Mucosa of descending colon (tissue), 3 donors: ENCODE measurements around the gene MCC. TPM values are rescaled to one million over a fixed set of nuclear protein-coding genes. Genes with fewer than 3 reads are reported as not detected.
A peak's percentile ranks its signal among the peaks of the same experiment; 100 is the strongest.

Experiments used
- ATAC-seq: fragments of 200-7000 bp; cut with Tn5 transposase; one replicate; pipeline ENCODE4 v1.9.1; 2020; ENCODE audit warnings: mild to moderate bottlenecking, moderate library complexity
- DNase-seq, 3 donors: peaks; one replicate each; pipeline ENCODE4 v3.0.0-alpha.2; 2020
- H3K36me3 ChIP-seq: fragments of 200-600 bp; one replicate; pipeline ENCODE4 v1.8.0; 2021; ENCODE audit warnings: low read depth, mild to moderate bottlenecking
- H3K4me1 ChIP-seq: fragments of 200-600 bp; one replicate; pipeline ENCODE4 v1.8.0; 2021; ENCODE audit warnings: low read depth, mild to moderate bottlenecking
- H3K4me3 ChIP-seq: fragments of 200-600 bp; one replicate; pipeline ENCODE4 v1.8.0; 2021; ENCODE audit warnings: mild to moderate bottlenecking
- H3K9me3 ChIP-seq: fragments of 200-600 bp; one replicate; pipeline ENCODE4 v1.8.0; 2021; ENCODE audit warnings: mild to moderate bottlenecking
- intact Hi-C, 2 donors: fragments of 100-400 bp; cut with DNase I in 1 of 2; cut with micrococcal nuclease in 1 of 2; formaldehyde crosslinking; loops; one replicate each; pipeline versions ENCODE4 v1.11.0 to v1.11.1; 2022; cut with DNase I, micrococcal nuclease
- total RNA-seq, 3 donors: library from RNA; stranded (reverse); fragmentation: NEBNext Ultra II Directional in 2 of 3; extraction: Animal tissue kit (Norgen Biotek cat#: 25700) in 2 of 3; gene quantifications; one replicate each; pipeline versions ENCODE4 v1.2.1 to v1.2.4, GENCODE V29; 2021 to 2023
- TF ChIP-seq, protein P1 (sequence below): fragments of 200-600 bp; IDR thresholded peaks from one replicate; pipeline ENCODE4 v1.8.0; 2022; ENCODE audit warnings: antibody characterized with exemption, mild to moderate bottlenecking
- donor health status: DM: no; HTN: no; CAD: no; lungs with moderate emphysema.
- donor health status: DM: no; HTN: no; CAD: no.
- donor health status: DM: no; HTN: yes; CAD: no.

MCC gene
- total RNA-seq, 3 donors from 2014 or later = 1.5 to 7.4 (median 4.4) TPM

DNA sequence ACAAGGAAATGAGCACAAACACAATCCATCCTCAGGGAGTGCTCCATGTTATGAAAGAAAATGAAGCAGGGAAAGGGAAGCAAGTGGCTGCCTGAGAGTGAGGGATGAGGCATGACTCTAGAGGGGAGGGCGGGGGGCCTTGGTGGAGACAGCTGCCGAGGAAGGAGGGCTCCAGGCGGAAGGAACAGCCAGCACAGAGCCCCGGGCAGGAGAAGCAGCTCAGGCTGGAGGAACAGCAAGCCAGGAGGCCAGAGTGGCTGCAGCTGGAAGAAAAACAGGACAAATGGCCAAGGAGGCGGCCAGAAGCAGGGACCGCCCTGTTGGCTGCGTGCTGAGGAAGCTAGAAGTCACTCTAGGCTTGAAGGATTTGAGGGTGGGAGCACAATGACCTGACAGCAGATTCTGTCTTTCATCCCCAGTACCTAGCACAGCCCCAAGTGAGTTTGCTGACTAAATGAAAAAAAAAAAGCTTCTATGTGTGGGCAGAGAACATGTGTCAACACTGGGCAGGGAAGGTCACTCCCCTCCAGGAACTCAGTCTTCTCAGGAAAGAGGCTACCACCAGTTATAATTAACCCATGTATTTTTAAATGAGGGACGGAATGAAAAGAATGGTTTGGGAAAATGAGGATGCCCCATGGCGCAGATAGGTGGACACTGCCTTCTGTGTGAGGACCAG is 368.9 kb downstream of the MCC start:
- peak in 2 of 3 donors; percentile 42 to 46 for DNase-seq
- no peaks in the 10 kb centered on the region for H3K9me3 ChIP-seq
- H3K4me1 ChIP-seq = no peaks in the 10 kb centered on the region
- intact Hi-C loops = no loop called here
- peak; percentile 65 for ATAC-seq
- TF ChIP-seq, protein P1, sequence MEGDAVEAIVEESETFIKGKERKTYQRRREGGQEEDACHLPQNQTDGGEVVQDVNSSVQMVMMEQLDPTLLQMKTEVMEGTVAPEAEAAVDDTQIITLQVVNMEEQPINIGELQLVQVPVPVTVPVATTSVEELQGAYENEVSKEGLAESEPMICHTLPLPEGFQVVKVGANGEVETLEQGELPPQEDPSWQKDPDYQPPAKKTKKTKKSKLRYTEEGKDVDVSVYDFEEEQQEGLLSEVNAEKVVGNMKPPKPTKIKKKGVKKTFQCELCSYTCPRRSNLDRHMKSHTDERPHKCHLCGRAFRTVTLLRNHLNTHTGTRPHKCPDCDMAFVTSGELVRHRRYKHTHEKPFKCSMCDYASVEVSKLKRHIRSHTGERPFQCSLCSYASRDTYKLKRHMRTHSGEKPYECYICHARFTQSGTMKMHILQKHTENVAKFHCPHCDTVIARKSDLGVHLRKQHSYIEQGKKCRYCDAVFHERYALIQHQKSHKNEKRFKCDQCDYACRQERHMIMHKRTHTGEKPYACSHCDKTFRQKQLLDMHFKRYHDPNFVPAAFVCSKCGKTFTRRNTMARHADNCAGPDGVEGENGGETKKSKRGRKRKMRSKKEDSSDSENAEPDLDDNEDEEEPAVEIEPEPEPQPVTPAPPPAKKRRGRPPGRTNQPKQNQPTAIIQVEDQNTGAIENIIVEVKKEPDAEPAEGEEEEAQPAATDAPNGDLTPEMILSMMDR = no peak
- H3K4me3 ChIP-seq = no peak overlapping the region
- no peaks in the 10 kb centered on the region for H3K36me3 ChIP-seq

DNA sequence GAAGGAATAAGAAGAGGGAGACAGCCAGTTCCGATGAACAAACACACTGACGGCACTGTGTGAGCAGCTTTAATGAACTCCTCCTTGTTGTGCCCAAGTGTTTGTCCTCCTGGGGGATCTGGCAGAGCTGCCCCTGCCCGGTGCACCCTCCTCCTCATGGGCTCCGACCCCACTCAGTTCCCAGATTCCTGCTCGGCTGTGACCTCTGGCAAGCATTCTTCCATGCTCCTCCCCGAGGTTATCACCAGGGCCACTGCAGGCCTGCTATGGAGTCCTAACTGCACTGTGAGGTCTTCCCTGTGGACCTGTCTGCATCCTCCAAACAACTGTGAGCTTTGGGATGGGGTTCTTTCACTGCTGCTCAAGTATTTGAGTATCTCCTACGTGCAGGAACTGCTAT is 369.5 kb downstream of the MCC start:
- no peak for DNase-seq
- intact Hi-C loops = no loop called here
- no peak for ATAC-seq
- Histone ChIP-seq H3K36me3 (no peaks in the 10 kb centered on the region), H3K4me3 (no peak overlapping the region), H3K9me3 (no peaks in the 10 kb centered on the region), H3K4me1 (no peaks in the 10 kb centered on the region)
- TF ChIP-seq, protein P1 = no peak

DNA sequence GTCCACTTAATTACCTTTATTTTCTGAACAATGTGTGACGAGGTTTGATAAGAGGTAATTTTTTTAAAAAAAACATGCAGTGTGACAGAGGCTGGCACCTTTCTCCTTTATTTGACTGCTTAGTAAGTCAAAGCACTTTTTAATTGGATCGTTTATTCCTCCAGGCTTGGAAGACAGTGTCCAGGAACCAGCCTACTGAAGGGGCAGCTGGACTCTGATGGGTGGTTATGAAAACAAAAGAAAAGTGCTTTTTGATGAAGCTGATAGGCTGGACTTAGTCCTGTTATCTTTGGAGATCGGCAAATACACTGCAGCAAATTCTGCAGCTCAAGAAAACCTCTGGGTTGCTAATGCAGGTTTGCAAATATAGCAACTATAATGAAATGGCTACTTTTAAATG is 370.0 kb downstream of the MCC start:
- Histone ChIP-seq H3K4me3 (no peak overlapping the region), H3K36me3 (no peaks in the 10 kb centered on the region), H3K4me1 (no peaks in the 10 kb centered on the region), H3K9me3 (no peaks in the 10 kb centered on the region)
- TF ChIP-seq, protein P1 = no peak
- ATAC-seq = no peak
- no peak for DNase-seq
- intact Hi-C loops = no loop called here

DNA sequence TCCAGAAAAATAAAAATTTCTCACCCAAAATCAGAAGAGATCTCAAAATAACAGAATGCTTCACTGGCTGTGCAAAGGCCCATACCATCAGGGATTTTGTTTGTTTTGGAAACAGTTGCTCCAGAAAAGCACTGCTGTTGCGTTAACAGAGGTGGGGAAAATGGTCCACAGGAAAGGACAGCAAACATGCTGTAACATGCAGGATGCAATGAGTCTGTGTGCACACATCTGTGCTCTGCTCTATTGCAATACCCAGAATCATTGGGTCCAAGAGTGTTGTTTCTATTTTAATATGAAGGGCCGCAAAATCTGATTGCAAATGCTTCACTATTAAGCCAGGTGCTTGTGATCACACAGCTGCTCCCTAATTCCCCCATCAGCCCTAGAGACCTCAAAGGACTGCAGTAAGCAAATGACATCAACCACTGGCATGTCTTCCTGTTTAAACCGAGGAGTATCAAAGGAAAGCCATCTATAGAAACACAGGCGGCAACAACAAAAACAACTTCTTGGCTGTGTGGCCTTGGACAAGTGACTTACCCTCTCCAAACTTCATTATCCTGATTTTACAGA is 370.6 kb downstream of the MCC start:
- DNase-seq = no peak
- no peaks in the 10 kb centered on the region for H3K36me3 ChIP-seq
- H3K4me1 ChIP-seq = no peaks in the 10 kb centered on the region
- no peaks in the 10 kb centered on the region for H3K9me3 ChIP-seq
- intact Hi-C loops = no loop called here
- peak; percentile 17 for ATAC-seq
- no peak overlapping the region for H3K4me3 ChIP-seq
- TF ChIP-seq, protein P1 = no peak

DNA sequence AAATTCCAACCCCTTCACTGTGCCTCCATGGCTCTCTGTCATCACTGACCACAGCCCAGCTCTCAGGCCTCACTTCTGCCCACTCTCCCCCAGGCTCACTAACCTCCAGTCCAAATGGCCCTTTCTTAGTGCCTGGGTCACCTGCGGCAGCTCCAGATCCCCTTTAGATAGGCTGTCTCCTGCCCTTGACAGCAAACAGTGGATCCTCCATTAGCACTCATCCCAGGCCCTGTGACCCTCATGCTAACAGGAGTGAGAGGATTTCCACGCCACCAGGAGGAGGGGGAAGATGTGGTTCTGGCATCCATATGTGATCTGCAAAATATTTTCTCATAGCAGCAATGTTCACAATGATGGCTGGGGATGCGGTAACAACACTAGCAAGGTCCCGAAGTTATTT is 372.3 kb downstream of the MCC start:
- Histone ChIP-seq H3K9me3 (no peaks in the 10 kb centered on the region), H3K36me3 (no peaks in the 10 kb centered on the region), H3K4me3 (no peak overlapping the region), H3K4me1 (no peaks in the 10 kb centered on the region)
- TF ChIP-seq, protein P1 = no peak
- intact Hi-C loops = no loop called here
- DNase-seq (no peak), ATAC-seq (no peak)
